Measurements from ENCODE around the gene HOXB1.

Gene HOXB1

GRCh38 chr17:48545539-48545938 lies 14.7 kb upstream of the HOXB1 start:
- TF ChIP-seq GATA2 (IDR thresholded peaks at IDR 0.05; ENCODE audit: low read depth, low read length) (no peak), GATA3 (IDR thresholded peaks at IDR 0.05; ENCODE audit: low read depth, low read length) (no peak)

GRCh38 chr17:48545022-48545375 lies 14.2 kb upstream of the HOXB1 start, which contains the start of gene HOXB2:
TSS of gene HOXB2 (minus strand) at chr17:48545109. CDS start at chr17:48544911, 198 bp downstream.
- no peak for TF ChIP-seq GATA3 (IDR thresholded peaks at IDR 0.05; ENCODE audit: low read depth, low read length)
- TF ChIP-seq GATA2 (IDR thresholded peaks at IDR 0.05; ENCODE audit: low read depth, low read length) = no peak

- TF ChIP-seq GATA2 (IDR thresholded peaks at IDR 0.05; ENCODE audit: low read depth, low read length) = no peak
- TF ChIP-seq GATA3 (IDR thresholded peaks at IDR 0.05; ENCODE audit: low read depth, low read length) = no peak
These were observed 13.7 kb upstream of the HOXB1 start for GRCh38 chr17:48544349-48545021.

GRCh38 chr17:48543854-48544348 lies 13.1 kb upstream of the HOXB1 start:
- TF ChIP-seq GATA2 (IDR thresholded peaks at IDR 0.05; ENCODE audit: low read depth, low read length) (no peak), GATA3 (IDR thresholded peaks at IDR 0.05; ENCODE audit: low read depth, low read length) (no peak)

GRCh38 chr17:48543107-48543853 lies 12.5 kb upstream of the HOXB1 start:
- TF ChIP-seq GATA2 (IDR thresholded peaks at IDR 0.05; ENCODE audit: low read depth, low read length) = no peak
- no peak for TF ChIP-seq GATA3 (IDR thresholded peaks at IDR 0.05; ENCODE audit: low read depth, low read length)

- no peak for TF ChIP-seq GATA3 (IDR thresholded peaks at IDR 0.05; ENCODE audit: low read depth, low read length)
- TF ChIP-seq GATA2 (IDR thresholded peaks at IDR 0.05; ENCODE audit: low read depth, low read length) = no peak
These were observed 11.9 kb upstream of the HOXB1 start for GRCh38 chr17:48542698-48543106.

GRCh38 chr17:48542114-48542656 lies 11.4 kb upstream of the HOXB1 start:
- TF ChIP-seq GATA3 (IDR thresholded peaks at IDR 0.05; ENCODE audit: low read depth, low read length) = no peak
- TF ChIP-seq GATA2 (IDR thresholded peaks at IDR 0.05; ENCODE audit: low read depth, low read length) = no peak

GRCh38 chr17:48541577-48542113 lies 10.8 kb upstream of the HOXB1 start:
- TF ChIP-seq GATA3 (IDR thresholded peaks at IDR 0.05; ENCODE audit: low read depth, low read length) = no peak
- TF ChIP-seq GATA2 (IDR thresholded peaks at IDR 0.05; ENCODE audit: low read depth, low read length) = no peak

GRCh38 chr17:48541036-48541576 lies 10.3 kb upstream of the HOXB1 start:
- no peak for TF ChIP-seq GATA2 (IDR thresholded peaks at IDR 0.05; ENCODE audit: low read depth, low read length)
- no peak for TF ChIP-seq GATA3 (IDR thresholded peaks at IDR 0.05; ENCODE audit: low read depth, low read length)

- TF ChIP-seq GATA3 (IDR thresholded peaks at IDR 0.05; ENCODE audit: low read depth, low read length) (no peak), GATA2 (IDR thresholded peaks at IDR 0.05; ENCODE audit: low read depth, low read length) (no peak)
These were observed 9.4 kb upstream of the HOXB1 start for GRCh38 chr17:48540213-48540612.

- no peak for TF ChIP-seq GATA3 (IDR thresholded peaks at IDR 0.05; ENCODE audit: low read depth, low read length)
- no peak for TF ChIP-seq GATA2 (IDR thresholded peaks at IDR 0.05; ENCODE audit: low read depth, low read length)
These were observed 8.4 kb upstream of the HOXB1 start for GRCh38 chr17:48539177-48539576.

GRCh38 chr17:48537316-48537715 lies 6.5 kb upstream of the HOXB1 start:
- TF ChIP-seq GATA2 (IDR thresholded peaks at IDR 0.05; ENCODE audit: low read depth, low read length) (no peak), GATA3 (IDR thresholded peaks at IDR 0.05; ENCODE audit: low read depth, low read length) (no peak)

- TF ChIP-seq GATA2 (IDR thresholded peaks at IDR 0.05; ENCODE audit: low read depth, low read length) (no peak), GATA3 (IDR thresholded peaks at IDR 0.05; ENCODE audit: low read depth, low read length) (no peak)
These were observed 1.4 kb upstream of the HOXB1 start for GRCh38 chr17:48532261-48532660.

GRCh38 chr17:48530208-48530886 lies 464 bp downstream of the HOXB1 start:
- TF ChIP-seq GATA3 (IDR thresholded peaks at IDR 0.05; ENCODE audit: low read depth, low read length) (no peak), GATA2 (IDR thresholded peaks at IDR 0.05; ENCODE audit: low read depth, low read length) (no peak)
